SK-N-SH treated with all-trans-retinoic acid at 6 μM for 48 hours (cell line): ENCODE data around the gene TMEM40.

Experiments
- ATAC-seq: fragments of 200-7000 bp; cut with Tn5 transposase; 3 replicates; pipeline ENCODE4 v1.9.1; 2020; ENCODE audit warnings: mild to moderate bottlenecking, moderate library complexity
- ARNTL ChIP-seq: fragments of 450-650 bp; formaldehyde crosslinking; IDR thresholded peaks from 2 replicates; pipeline ENCODE4 v1.5.0; 2020; ENCODE audit warnings: low read depth, mild to moderate bottlenecking, moderate library complexity, borderline replicate concordance
- CSDC2 ChIP-seq: fragments of 250-450 bp; sonication (Bioruptor Pico); IDR thresholded peaks from 2 replicates; pipeline ENCODE4 v1.5.0; 2020; ENCODE audit warnings: mild to moderate bottlenecking, moderate library complexity
- ESRRG ChIP-seq: fragments of 250-450 bp; sonication (Bioruptor Pico); IDR thresholded peaks from 2 replicates; pipeline ENCODE4 v1.6.1; 2021; ENCODE audit warnings: mild to moderate bottlenecking
- GLIS3 ChIP-seq: fragments of 250-450 bp; sonication (Bioruptor Pico); IDR thresholded peaks from 2 replicates; pipeline ENCODE4 v1.5.0; 2020; ENCODE audit warnings: mild to moderate bottlenecking, moderate library complexity
- ISL1 ChIP-seq: fragments of 250-450 bp; sonication (Bioruptor Pico); IDR thresholded peaks from 2 replicates; pipeline ENCODE4 v2.1.2; 2022; ENCODE audit warnings: mild to moderate bottlenecking, moderate library complexity
- OSR1 ChIP-seq: fragments of 250-450 bp; sonication (Bioruptor Pico); IDR thresholded peaks from 2 replicates; pipeline ENCODE4 v1.8.0; 2022; ENCODE audit warnings: moderate library complexity, mild to moderate bottlenecking, inconsistent platforms
- PATZ1 ChIP-seq: fragments of 250-450 bp; sonication (Bioruptor Pico); IDR thresholded peaks from 2 replicates; pipeline ENCODE4 v1.8.0; 2020; ENCODE audit warnings: mild to moderate bottlenecking, moderate library complexity, borderline replicate concordance
- PPARA ChIP-seq: fragments of 250-450 bp; sonication (Bioruptor Pico); IDR thresholded peaks from 2 replicates; pipeline ENCODE4 v1.5.0; 2020; ENCODE audit warnings: mild to moderate bottlenecking, borderline replicate concordance
- SNAI2 ChIP-seq: fragments of 250-450 bp; sonication (Bioruptor Pico); IDR thresholded peaks from 2 replicates; pipeline ENCODE4 v1.5.0; 2020; ENCODE audit warnings: mild to moderate bottlenecking, moderate library complexity
- TOX ChIP-seq: fragments of 250-450 bp; sonication (Bioruptor Pico); IDR thresholded peaks from 2 replicates; pipeline ENCODE4 v1.8.0; 2021; ENCODE audit warnings: mild to moderate bottlenecking, moderate library complexity, borderline replicate concordance
- ZC3H10 ChIP-seq: fragments of 250-450 bp; sonication (Bioruptor Pico); IDR thresholded peaks from 2 replicates; pipeline ENCODE4 v1.5.1; 2021; ENCODE audit warnings: mild to moderate bottlenecking, moderate library complexity
- ZFP3 ChIP-seq: fragments of 250-450 bp; sonication (Bioruptor Pico); IDR thresholded peaks from 2 replicates; pipeline ENCODE4 v1.5.0; 2020; ENCODE audit warnings: mild to moderate bottlenecking, moderate library complexity
- ZFP30 ChIP-seq: fragments of 450-650 bp; formaldehyde crosslinking; IDR thresholded peaks from 2 replicates; pipeline ENCODE4 v1.5.0; 2022; ENCODE audit warnings: mild to moderate bottlenecking, moderate library complexity
- ZNF70 ChIP-seq: fragments of 450-650 bp; formaldehyde crosslinking; IDR thresholded peaks from 2 replicates; pipeline ENCODE4 v1.5.0; 2020; ENCODE audit warnings: mild to moderate bottlenecking, moderate library complexity
- ZNF8 ChIP-seq: fragments of 450-650 bp; formaldehyde crosslinking; IDR thresholded peaks from 2 replicates; pipeline ENCODE4 v1.5.0; 2020; ENCODE audit warnings: mild to moderate bottlenecking, moderate library complexity
- TF ChIP-seq, protein P1 (sequence below): fragments of 250-450 bp; sonication (Bioruptor Pico); IDR thresholded peaks from 2 replicates; pipeline ENCODE4 v1.5.1; 2020; ENCODE audit warnings: low read depth, mild to moderate bottlenecking, moderate library complexity
- TF ChIP-seq, protein P2 (sequence below): fragments of 250-450 bp; sonication (Bioruptor Pico); IDR thresholded peaks from 2 replicates; pipeline ENCODE4 v1.5.0; 2020; ENCODE audit warnings: mild to moderate bottlenecking, moderate library complexity
- TF ChIP-seq, protein P3 (sequence below): fragments of 250-450 bp; sonication (Bioruptor Pico); IDR thresholded peaks from 2 replicates; pipeline ENCODE4 v1.5.1; 2021; ENCODE audit warnings: mild to moderate bottlenecking, moderate library complexity

TMEM40 gene

DNA sequence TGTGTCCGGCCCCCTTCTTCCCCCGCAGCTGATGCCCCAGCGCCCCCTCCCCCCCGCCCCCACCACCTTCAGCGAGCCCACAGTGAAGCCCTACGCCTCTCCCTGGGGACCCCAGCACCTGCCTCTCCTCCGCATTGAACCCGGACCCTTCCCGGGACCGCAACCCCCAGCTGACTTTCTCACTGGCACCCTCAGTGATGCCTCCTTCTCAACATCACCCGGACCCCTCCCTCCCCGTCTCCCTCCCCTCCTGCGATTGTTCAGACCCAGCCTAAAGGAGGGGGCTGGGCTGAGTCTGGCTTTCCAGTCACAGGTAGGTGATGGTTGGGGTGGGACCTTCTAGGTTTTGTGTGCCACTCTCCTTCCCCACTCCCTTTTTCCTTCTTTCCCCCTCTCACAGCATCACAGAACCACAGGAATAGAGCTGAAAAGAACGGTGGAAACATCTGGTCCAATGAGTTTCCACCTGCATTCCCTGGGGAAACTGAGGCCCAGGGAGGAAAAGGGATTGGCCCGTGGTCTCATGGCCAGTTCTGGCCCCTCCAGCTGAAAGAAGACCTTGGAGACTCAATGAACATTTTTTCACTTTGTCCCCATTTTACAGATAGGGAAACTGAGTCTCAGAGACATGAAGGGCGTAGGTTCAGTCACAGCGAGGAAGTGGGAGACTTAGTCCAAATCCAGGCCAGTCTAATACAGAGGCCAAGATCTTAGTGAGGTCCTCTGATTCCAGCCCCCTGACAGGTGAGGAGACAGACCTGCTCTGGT, 38.2 kb upstream of the TMEM40 start (continued):
- TF ChIP-seq GLIS3, result no peak
- TF ChIP-seq, protein P1, sequence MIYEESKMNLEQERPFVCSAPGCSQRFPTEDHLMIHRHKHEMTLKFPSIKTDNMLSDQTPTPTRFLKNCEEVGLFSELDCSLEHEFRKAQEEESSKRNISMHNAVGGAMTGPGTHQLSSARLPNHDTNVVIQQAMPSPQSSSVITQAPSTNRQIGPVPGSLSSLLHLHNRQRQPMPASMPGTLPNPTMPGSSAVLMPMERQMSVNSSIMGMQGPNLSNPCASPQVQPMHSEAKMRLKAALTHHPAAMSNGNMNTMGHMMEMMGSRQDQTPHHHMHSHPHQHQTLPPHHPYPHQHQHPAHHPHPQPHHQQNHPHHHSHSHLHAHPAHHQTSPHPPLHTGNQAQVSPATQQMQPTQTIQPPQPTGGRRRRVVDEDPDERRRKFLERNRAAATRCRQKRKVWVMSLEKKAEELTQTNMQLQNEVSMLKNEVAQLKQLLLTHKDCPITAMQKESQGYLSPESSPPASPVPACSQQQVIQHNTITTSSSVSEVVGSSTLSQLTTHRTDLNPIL (CRISPR knock-in tag), result no peak
- TF ChIP-seq PATZ1, result no peak
- TF ChIP-seq ZFP3 (CRISPR knock-in tag), result no peak
- no peak for TF ChIP-seq ZNF70 (CRISPR knock-in tag)
- TF ChIP-seq SNAI2 (CRISPR knock-in tag), result no peak

GRCh38 chr3:12796171-12797123, 37.4 kb upstream of the TMEM40 start, which contains the start of gene CAND2:
CAND2 (plus strand) TSS chr3:12796680; CDS start chr3:12796721, 41 bp downstream.
- peak; percentile 91 for ATAC-seq
- no peak for TF ChIP-seq ESRRG (CRISPR knock-in tag)
- no peak for TF ChIP-seq OSR1 (CRISPR knock-in tag)
- TF ChIP-seq ZC3H10 (CRISPR knock-in tag), result no peak
- TF ChIP-seq ZFP3 (CRISPR knock-in tag), result no peak
- TF ChIP-seq ZNF8, result no peak
- no peak for TF ChIP-seq TOX
- no peak for TF ChIP-seq ARNTL (CRISPR knock-in tag)
- no peak for TF ChIP-seq CSDC2 (CRISPR knock-in tag)

- TF ChIP-seq PPARA (CRISPR knock-in tag) (no peak), ISL1 (CRISPR knock-in tag) (no peak), ZC3H10 (CRISPR knock-in tag) (no peak), GLIS3 (no peak), TOX (no peak), ARNTL (CRISPR knock-in tag) (no peak), ZNF8 (no peak), PATZ1 (no peak), OSR1 (CRISPR knock-in tag) (no peak), ZNF70 (CRISPR knock-in tag) (no peak), SNAI2 (CRISPR knock-in tag) (no peak), CSDC2 (CRISPR knock-in tag) (no peak), ZFP30 (CRISPR knock-in tag) (no peak)
- TF ChIP-seq, protein P2, sequence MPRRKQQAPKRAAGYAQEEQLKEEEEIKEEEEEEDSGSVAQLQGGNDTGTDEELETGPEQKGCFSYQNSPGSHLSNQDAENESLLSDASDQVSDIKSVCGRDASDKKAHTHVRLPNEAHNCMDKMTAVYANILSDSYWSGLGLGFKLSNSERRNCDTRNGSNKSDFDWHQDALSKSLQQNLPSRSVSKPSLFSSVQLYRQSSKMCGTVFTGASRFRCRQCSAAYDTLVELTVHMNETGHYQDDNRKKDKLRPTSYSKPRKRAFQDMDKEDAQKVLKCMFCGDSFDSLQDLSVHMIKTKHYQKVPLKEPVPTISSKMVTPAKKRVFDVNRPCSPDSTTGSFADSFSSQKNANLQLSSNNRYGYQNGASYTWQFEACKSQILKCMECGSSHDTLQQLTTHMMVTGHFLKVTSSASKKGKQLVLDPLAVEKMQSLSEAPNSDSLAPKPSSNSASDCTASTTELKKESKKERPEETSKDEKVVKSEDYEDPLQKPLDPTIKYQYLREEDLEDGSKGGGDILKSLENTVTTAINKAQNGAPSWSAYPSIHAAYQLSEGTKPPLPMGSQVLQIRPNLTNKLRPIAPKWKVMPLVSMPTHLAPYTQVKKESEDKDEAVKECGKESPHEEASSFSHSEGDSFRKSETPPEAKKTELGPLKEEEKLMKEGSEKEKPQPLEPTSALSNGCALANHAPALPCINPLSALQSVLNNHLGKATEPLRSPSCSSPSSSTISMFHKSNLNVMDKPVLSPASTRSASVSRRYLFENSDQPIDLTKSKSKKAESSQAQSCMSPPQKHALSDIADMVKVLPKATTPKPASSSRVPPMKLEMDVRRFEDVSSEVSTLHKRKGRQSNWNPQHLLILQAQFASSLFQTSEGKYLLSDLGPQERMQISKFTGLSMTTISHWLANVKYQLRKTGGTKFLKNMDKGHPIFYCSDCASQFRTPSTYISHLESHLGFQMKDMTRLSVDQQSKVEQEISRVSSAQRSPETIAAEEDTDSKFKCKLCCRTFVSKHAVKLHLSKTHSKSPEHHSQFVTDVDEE, result no peak
- TF ChIP-seq, protein P1 (CRISPR knock-in tag), result no peak
- TF ChIP-seq, protein P3, sequence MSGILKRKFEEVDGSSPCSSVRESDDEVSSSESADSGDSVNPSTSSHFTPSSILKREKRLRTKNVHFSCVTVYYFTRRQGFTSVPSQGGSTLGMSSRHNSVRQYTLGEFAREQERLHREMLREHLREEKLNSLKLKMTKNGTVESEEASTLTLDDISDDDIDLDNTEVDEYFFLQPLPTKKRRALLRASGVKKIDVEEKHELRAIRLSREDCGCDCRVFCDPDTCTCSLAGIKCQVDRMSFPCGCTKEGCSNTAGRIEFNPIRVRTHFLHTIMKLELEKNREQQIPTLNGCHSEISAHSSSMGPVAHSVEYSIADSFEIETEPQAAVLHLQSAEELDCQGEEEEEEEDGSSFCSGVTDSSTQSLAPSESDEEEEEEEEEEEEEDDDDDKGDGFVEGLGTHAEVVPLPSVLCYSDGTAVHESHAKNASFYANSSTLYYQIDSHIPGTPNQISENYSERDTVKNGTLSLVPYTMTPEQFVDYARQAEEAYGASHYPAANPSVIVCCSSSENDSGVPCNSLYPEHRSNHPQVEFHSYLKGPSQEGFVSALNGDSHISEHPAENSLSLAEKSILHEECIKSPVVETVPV (CRISPR knock-in tag), result no peak
- no peak for ATAC-seq
These were observed 34.6 kb upstream of the TMEM40 start for GRCh38 chr3:12793701-12794100.
